Measurements from ENCODE around the gene CYBB.

The CYBB gene

GRCh38 chrX:37846141-37846540 is 66.3 kb downstream of the CYBB start:
- FAIRE-seq: no peak

- FAIRE-seq: no peak
Measured at GRCh38 chrX:37846558-37846933, 66.7 kb downstream of the CYBB start.

GRCh38 chrX:37846934-37847732 is 67.3 kb downstream of the CYBB start, which contains the start of gene DYNLT3:
DYNLT3 (minus strand) TSS chrX:37847571; CDS start chrX:37847510, 61 bp downstream.
- no peak for FAIRE-seq

GRCh38 chrX:37847733-37848197 is 67.9 kb downstream of the CYBB start:
- FAIRE-seq: no peak

- FAIRE-seq: no peak
Measured at GRCh38 chrX:37854148-37854547, 74.3 kb downstream of the CYBB start.

- FAIRE-seq: no peak
Measured at GRCh38 chrX:37854748-37855147, 74.9 kb downstream of the CYBB start.

GRCh38 chrX:37860721-37861120 is 80.9 kb downstream of the CYBB start:
- FAIRE-seq: no peak

- FAIRE-seq: no peak
Measured at GRCh38 chrX:37862851-37863250, 83.0 kb downstream of the CYBB start.

Data from TTC549 (cell line).